H9 (cell line): ENCODE data around the gene L3MBTL4. TPM values are rescaled to one million over a fixed set of nuclear protein-coding genes. Genes with fewer than 3 reads are reported as not detected.

Experiments
- DNase-seq: peaks from one replicate; pipeline ENCODE4 v3.0.0-alpha.2; 2017
- H2AFZ ChIP-seq: one replicate; pipeline ENCODE4 v1.6.1; 2013; ENCODE audit warnings: mild to moderate bottlenecking, low read length, control low read depth, moderate library complexity
- H2AK5ac ChIP-seq: 2 replicates; pipeline ENCODE4 v1.6.1; 2013; ENCODE audit warnings: low read length, control low read depth, mixed read lengths; ENCODE audit not compliant: insufficient read length
- H2BK120ac ChIP-seq: one replicate; pipeline ENCODE4 v1.6.1; 2013; ENCODE audit warnings: low read depth, mild to moderate bottlenecking, low read length, control low read depth, inconsistent platforms; ENCODE audit not compliant: poor library complexity, severe bottlenecking
- H2BK12ac ChIP-seq: 2 replicates; pipeline ENCODE4 v1.6.1; 2013; ENCODE audit warnings: low read length, control low read depth, mixed read lengths, low read depth; ENCODE audit not compliant: insufficient read length
- H2BK15ac ChIP-seq: 2 replicates; pipeline ENCODE4 v1.6.1; 2013; ENCODE audit warnings: low read depth, low read length, control low read depth
- H2BK20ac ChIP-seq: one replicate; pipeline ENCODE4 v1.6.1; 2013; ENCODE audit warnings: low read depth, mild to moderate bottlenecking, low read length, control low read depth, inconsistent platforms; ENCODE audit not compliant: poor library complexity, severe bottlenecking
- H2BK5ac ChIP-seq: 2 replicates; pipeline ENCODE4 v1.6.1; 2013; ENCODE audit warnings: low read length, control low read depth, mixed read lengths; ENCODE audit not compliant: insufficient read length
- H3K14ac ChIP-seq: 2 replicates; pipeline ENCODE4 v1.6.1; 2013; ENCODE audit warnings: low read length, control low read depth; ENCODE audit not compliant: insufficient read depth
- H3K18ac ChIP-seq: 2 replicates; pipeline ENCODE4 v1.6.1; 2013; ENCODE audit warnings: low read depth, mild to moderate bottlenecking, mixed read lengths, low read length, control low read depth; ENCODE audit not compliant: insufficient read length
- H3K23ac ChIP-seq: 2 replicates; pipeline ENCODE4 v1.6.1; 2013; ENCODE audit warnings: low read length, control low read depth, mixed read lengths, low read depth; ENCODE audit not compliant: insufficient read length
- H3K23me2 ChIP-seq: 2 replicates; pipeline ENCODE4 v1.6.1; 2013; ENCODE audit warnings: low read depth, mild to moderate bottlenecking, mixed read lengths, low read length, control low read depth; ENCODE audit not compliant: insufficient read length, poor library complexity, severe bottlenecking
- H3K27ac ChIP-seq: 2 replicates; pipeline ENCODE4 v1.5.1; 2013; ENCODE audit warnings: low read length, control low read depth, mixed read lengths, low read depth; ENCODE audit not compliant: insufficient read length
- H3K27me3 ChIP-seq: 2 replicates; pipeline ENCODE4 v1.6.1; 2013; ENCODE audit warnings: low read length, control low read depth, inconsistent platforms; ENCODE audit not compliant: insufficient read depth
- H3K4ac ChIP-seq: 2 replicates; pipeline ENCODE4 v1.6.1; 2013; ENCODE audit warnings: low read depth, mild to moderate bottlenecking, control low read depth, inconsistent platforms, low read length, moderate library complexity
- H3K4me1 ChIP-seq: 2 replicates; pipeline ENCODE4 v1.6.1; 2013; ENCODE audit warnings: low read length, control low read depth, inconsistent platforms; ENCODE audit not compliant: insufficient read depth
- H3K4me2 ChIP-seq: 2 replicates; pipeline ENCODE4 v1.6.1; 2013; ENCODE audit warnings: low read length, control low read depth, mixed read lengths; ENCODE audit not compliant: insufficient read length, insufficient read depth
- H3K56ac ChIP-seq: 2 replicates; pipeline ENCODE4 v1.6.1; 2013; ENCODE audit warnings: low read depth, mild to moderate bottlenecking, mixed read lengths, low read length, control low read depth; ENCODE audit not compliant: insufficient read length
- H3K79me1 ChIP-seq: 2 replicates; pipeline ENCODE4 v1.6.1; 2013; ENCODE audit warnings: low read depth, mild to moderate bottlenecking, moderate library complexity, low read length, control low read depth, inconsistent platforms; ENCODE audit not compliant: insufficient read depth, poor library complexity, severe bottlenecking
- H3K79me2 ChIP-seq: 2 replicates; pipeline ENCODE4 v1.6.1; 2013; ENCODE audit warnings: low read length, control low read depth, inconsistent platforms; ENCODE audit not compliant: insufficient read depth
- H3K9ac ChIP-seq: 2 replicates; pipeline ENCODE4 v1.6.1; 2013; ENCODE audit warnings: low read length, control low read depth, mixed read lengths; ENCODE audit not compliant: insufficient read length; ENCODE audit errors: extremely low read depth
- H3K9me3 ChIP-seq: one replicate; pipeline ENCODE4 v1.6.1; 2013; ENCODE audit warnings: low read depth, low read length, inconsistent platforms; ENCODE audit not compliant: control insufficient read depth
- H3T11ph ChIP-seq: one replicate; pipeline ENCODE4 v1.6.1; 2013; ENCODE audit warnings: mild to moderate bottlenecking, low read length, control low read depth, inconsistent platforms
- H4K20me1 ChIP-seq: one replicate; pipeline ENCODE4 v1.6.1; 2013; ENCODE audit not compliant: control insufficient read depth, insufficient read length, insufficient read depth
- H4K5ac ChIP-seq: 2 replicates; pipeline ENCODE4 v1.6.1; 2013; ENCODE audit warnings: low read depth, mild to moderate bottlenecking, mixed read lengths, low read length, control low read depth; ENCODE audit not compliant: insufficient read length
- H4K8ac ChIP-seq: replicated peaks from 2 replicates; pipeline ENCODE4 v1.6.1; 2013; ENCODE audit warnings: low read length, control low read depth, mixed read lengths, low read depth; ENCODE audit not compliant: insufficient read length
- H4K91ac ChIP-seq: 2 replicates; pipeline ENCODE4 v1.6.1; 2013; ENCODE audit warnings: low read depth, mild to moderate bottlenecking, moderate library complexity, mixed read lengths, low read length, control low read depth; ENCODE audit not compliant: insufficient read length
- H3K27ac Mint-ChIP-seq, 3 experiments: 2 replicates in 2 of 3; 3 replicates in 1 of 3; pipeline ENCODE4 v1.8.0; 2020 to 2021; ENCODE audit warnings: mixed read lengths in 3 of 3, mild to moderate bottlenecking in 1 of 3, moderate library complexity in 1 of 3
- H3K27me3 Mint-ChIP-seq: 2 replicates; pipeline ENCODE4 v1.8.0; 2021; ENCODE audit warnings: low read depth, mild to moderate bottlenecking, moderate library complexity, mixed read lengths
- H3K36me3 Mint-ChIP-seq, 3 experiments: 2 replicates in 2 of 3; 3 replicates in 1 of 3; pipeline ENCODE4 v1.8.0; 2020 to 2021; ENCODE audit warnings: low read depth in 3 of 3, mixed read lengths in 3 of 3; ENCODE audit not compliant: insufficient read depth in 1 of 3
- H3K4me1 Mint-ChIP-seq, 2 experiments: 2 replicates each; pipeline ENCODE4 v1.8.0; 2020; ENCODE audit warnings: mixed read lengths in 2 of 2
- H3K4me3 Mint-ChIP-seq, 2 experiments: 2 replicates in 1 of 2; 3 replicates in 1 of 2; pipeline ENCODE4 v1.8.0; 2020 to 2021; ENCODE audit warnings: mild to moderate bottlenecking in 2 of 2, mixed read lengths in 2 of 2, moderate library complexity in 1 of 2
- H3K9me3 Mint-ChIP-seq, 2 experiments: 2 replicates in 1 of 2; 3 replicates in 1 of 2; pipeline ENCODE4 v1.8.0; 2020; ENCODE audit warnings: mild to moderate bottlenecking in 2 of 2, mixed read lengths in 2 of 2, moderate library complexity in 1 of 2
- CTCF ChIP-seq: fragments of 200-600 bp; sonication (generic); conservative IDR thresholded peaks from 3 replicates; pipeline ENCODE4 v1.8.0; 2021; ENCODE audit warnings: antibody characterized with exemption, mild to moderate bottlenecking
- WGBS: extraction: QIAGEN DNeasy Blood & Tissue Kit; methylation state at CpG from one replicate; pipeline ENCODE4 v1.1.7; 2013; ENCODE audit warnings: missing lambda C conversion rate, low lambda C conversion rate, mixed read lengths; ENCODE audit not compliant: insufficient read length; ENCODE audit errors: extremely low coverage; 5-methylcytosine and 5-hydroxymethylcytosine counted together
- total RNA-seq: library from RNA; stranded (reverse); gene quantifications from 2 replicates; pipeline ENCODE4 v1.2.1, GENCODE V29; 2021

Gene L3MBTL4
- total RNA-seq, 1 experiment from 2014 or later, result 1.9 TPM

- WGBS, result no CpG with 5 or more reads among the region's 8 CpGs
- Histone ChIP-seq H4K20me1 (no peaks in the 10 kb centered on the region), H4K91ac (no peak overlapping the region), H3K4ac (no peak overlapping the region), H2BK15ac (no peak overlapping the region), H3K18ac (no peak overlapping the region), H2BK120ac (no peak overlapping the region), H3K56ac (no peak overlapping the region), H2AK5ac (no peak overlapping the region), H3K14ac (no peak overlapping the region), H3K79me1 (no peaks in the 10 kb centered on the region), H3K4me1 (peaks cover 6% of the 10 kb centered on the region; the same call in 1 of the 2 replicates), H3K23ac (no peak overlapping the region), H2BK5ac (no peak overlapping the region), H2AFZ (no peak overlapping the region), H3K9me3 (no peaks in the 10 kb centered on the region), H2BK20ac (no peak overlapping the region), H3K79me2 (no peaks in the 10 kb centered on the region), H4K5ac (no peak overlapping the region), H2BK12ac (no peak overlapping the region), H3K4me2 (no peak overlapping the region), H3K27ac (no peak overlapping the region), H3K23me2 (no peaks in the 10 kb centered on the region), H4K8ac (no peak overlapping the region), H3K9ac (no peak overlapping the region), H3T11ph (no peak overlapping the region), H3K27me3 (no peaks in the 10 kb centered on the region)
- Mint-ChIP-seq H3K36me3 (no peaks in the 10 kb centered on the region), H3K4me3 (no peak overlapping the region), H3K27me3 (peaks cover 12% of the 10 kb centered on the region), H3K4me1 (peaks cover 30 to 33% of the 10 kb centered on the region in 2 experiments), H3K27ac (no peak overlapping the region; a peak in 1 of 7 replicates), H3K9me3 (no peaks in the 10 kb centered on the region)
- DNase-seq, result no peak
- TF ChIP-seq CTCF, result no peak
Observed at GRCh38 chr18:5967007-5967406, 447.7 kb downstream of the L3MBTL4 start.
